Thyroid gland (tissue), 4 donors: ENCODE data around the gene PRLR. TPM values are rescaled to one million over a fixed set of nuclear protein-coding genes. Genes with fewer than 3 reads are reported as not detected.

Experiments
- DNase-seq, 2 donors: peaks; one replicate each; pipeline ENCODE4 v3.0.0-alpha.2; 2019
- H3K27ac ChIP-seq, 3 donors: fragments of 200-600 bp; sonication (generic); 1 replicate in 2 of 3; 2 replicates in 1 of 3; pipeline ENCODE4 v1.5.1; 2016 to 2019; ENCODE audit warnings: mild to moderate bottlenecking in 1 of 3, moderate library complexity in 1 of 3
- H3K27me3 ChIP-seq: fragments of 200-600 bp; sonication (generic); one replicate; pipeline ENCODE4 v1.5.1; 2019
- H3K36me3 ChIP-seq, 2 donors: fragments of 200-600 bp; sonication (generic); one replicate each; pipeline ENCODE4 v1.5.1; 2016 to 2019
- H3K4me1 ChIP-seq, 2 donors: fragments of 200-600 bp; sonication (generic); one replicate each; pipeline ENCODE4 v1.5.1; 2017 to 2019
- H3K4me3 ChIP-seq, 3 donors: fragments of 200-600 bp; sonication (generic); replicated peaks in 1 of 3; 1 replicate in 2 of 3; 2 replicates in 1 of 3; pipeline ENCODE4 v1.5.1; 2016; ENCODE audit warnings: mild to moderate bottlenecking in 1 of 3
- H3K9me3 ChIP-seq: fragments of 200-600 bp; sonication (generic); one replicate; pipeline ENCODE4 v1.5.1; 2017
- POLR2A ChIP-seq, 2 donors: fragments of 450-650 bp; IDR thresholded peaks; one replicate each; pipeline ENCODE4 v1.6.1; 2017; ENCODE audit warnings: antibody characterized with exemption in 2 of 2, mild to moderate bottlenecking in 2 of 2, moderate library complexity in 1 of 2
- WGBS, 2 donors: methylation state at CpG; one replicate each; pipeline ENCODE4 v1.1.5; 2017; 5-methylcytosine and 5-hydroxymethylcytosine counted together
- intact Hi-C: fragments of 100-400 bp; cut with DNase I; formaldehyde crosslinking; loops from one replicate; pipeline ENCODE4 v1.15.1; 2023
- total RNA-seq, 4 donors: library from RNA; depleted of rRNA; stranded (reverse); fragments of >200 nt; gene quantifications; one replicate each; pipeline ENCODE4 v1.2.3, GENCODE V29; 2016
- TF ChIP-seq, protein P1 (sequence below), 6 experiments: fragments of 200-600 bp in 3 of 6; fragments of 450-650 bp in 3 of 6; sonication (generic) in 3 of 6; IDR thresholded peaks; one replicate each; pipeline ENCODE4 v1.5.1; 2016 to 2019; ENCODE audit warnings: antibody characterized with exemption in 6 of 6, mild to moderate bottlenecking in 2 of 6, inconsistent platforms in 1 of 6, moderate library complexity in 1 of 6

Gene PRLR
- total RNA-seq, 4 donors from 2014 or later = 0.20 to 1.7 (median 0.22) TPM; not detected in 1

DNA sequence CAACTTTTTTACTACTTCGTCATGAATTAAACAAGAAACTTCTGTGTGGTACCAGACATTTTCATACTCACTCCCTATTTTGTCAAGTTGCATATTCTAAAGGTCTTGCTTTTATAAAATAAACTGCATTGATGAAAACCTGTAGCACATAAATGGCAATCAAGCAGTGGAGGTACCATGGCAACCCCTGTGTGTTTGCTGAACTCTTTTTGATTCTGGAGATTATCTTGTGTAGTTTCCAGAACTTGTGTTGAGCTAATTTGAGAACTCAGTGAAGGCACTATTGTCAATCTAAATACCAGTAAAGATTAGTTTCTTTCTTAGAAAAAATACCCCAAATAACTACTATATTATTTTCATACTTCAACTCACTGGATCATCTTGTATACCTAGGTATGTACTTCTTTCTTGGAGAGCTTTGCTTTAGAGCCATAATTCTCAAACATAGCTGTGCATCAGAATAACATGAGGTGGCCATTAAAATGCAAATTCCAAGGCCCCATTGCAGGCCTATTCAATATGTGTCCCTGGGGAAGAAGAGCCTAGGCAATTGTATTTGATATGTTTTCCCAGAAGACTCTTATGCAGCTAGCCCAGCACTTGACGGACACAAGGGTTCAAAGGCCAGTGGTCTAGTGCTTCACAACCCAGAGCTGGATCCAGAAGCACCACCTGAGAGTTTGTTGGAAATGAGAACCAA, 9.8 kb upstream of the PRLR start:
- Histone ChIP-seq H3K27ac (no peak overlapping the region), H3K9me3 (no peaks in the 10 kb centered on the region), H3K27me3 (no peaks in the 10 kb centered on the region), H3K4me3 (no peak overlapping the region), H3K36me3 (no peaks in the 10 kb centered on the region), H3K4me1 (no peaks in the 10 kb centered on the region)
- DNase-seq = no peak
- TF ChIP-seq, protein P1, sequence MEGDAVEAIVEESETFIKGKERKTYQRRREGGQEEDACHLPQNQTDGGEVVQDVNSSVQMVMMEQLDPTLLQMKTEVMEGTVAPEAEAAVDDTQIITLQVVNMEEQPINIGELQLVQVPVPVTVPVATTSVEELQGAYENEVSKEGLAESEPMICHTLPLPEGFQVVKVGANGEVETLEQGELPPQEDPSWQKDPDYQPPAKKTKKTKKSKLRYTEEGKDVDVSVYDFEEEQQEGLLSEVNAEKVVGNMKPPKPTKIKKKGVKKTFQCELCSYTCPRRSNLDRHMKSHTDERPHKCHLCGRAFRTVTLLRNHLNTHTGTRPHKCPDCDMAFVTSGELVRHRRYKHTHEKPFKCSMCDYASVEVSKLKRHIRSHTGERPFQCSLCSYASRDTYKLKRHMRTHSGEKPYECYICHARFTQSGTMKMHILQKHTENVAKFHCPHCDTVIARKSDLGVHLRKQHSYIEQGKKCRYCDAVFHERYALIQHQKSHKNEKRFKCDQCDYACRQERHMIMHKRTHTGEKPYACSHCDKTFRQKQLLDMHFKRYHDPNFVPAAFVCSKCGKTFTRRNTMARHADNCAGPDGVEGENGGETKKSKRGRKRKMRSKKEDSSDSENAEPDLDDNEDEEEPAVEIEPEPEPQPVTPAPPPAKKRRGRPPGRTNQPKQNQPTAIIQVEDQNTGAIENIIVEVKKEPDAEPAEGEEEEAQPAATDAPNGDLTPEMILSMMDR (IDR thresholded peaks at IDR 0.05) = no peak
- no peak for TF ChIP-seq POLR2A (IDR thresholded peaks at IDR 0.05)
- 91 to 96% methylated on average over 2 of the region's 2 CpGs for WGBS, 2 donors
- intact Hi-C loops = no loop called here

DNA sequence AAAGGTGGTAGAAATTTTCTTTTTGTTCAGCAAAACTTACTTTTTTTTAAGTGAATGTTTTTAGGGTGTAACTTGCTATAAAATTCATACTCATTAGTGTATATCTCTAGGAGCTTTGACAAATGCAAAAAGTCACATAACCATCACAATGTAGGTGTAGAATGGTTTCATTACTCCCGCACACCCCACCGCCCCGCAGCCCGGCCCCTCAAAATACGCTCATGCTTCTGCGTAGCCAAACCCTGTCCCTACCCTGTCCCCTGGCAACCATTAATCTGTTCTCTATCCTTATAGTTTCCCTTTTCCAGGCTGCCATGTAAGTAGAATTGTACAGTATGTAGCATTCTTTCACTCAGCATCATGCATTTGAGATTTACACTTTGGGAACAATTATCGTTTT, 9.2 kb upstream of the PRLR start:
- no peak overlapping the region for H3K4me3 ChIP-seq

DNA sequence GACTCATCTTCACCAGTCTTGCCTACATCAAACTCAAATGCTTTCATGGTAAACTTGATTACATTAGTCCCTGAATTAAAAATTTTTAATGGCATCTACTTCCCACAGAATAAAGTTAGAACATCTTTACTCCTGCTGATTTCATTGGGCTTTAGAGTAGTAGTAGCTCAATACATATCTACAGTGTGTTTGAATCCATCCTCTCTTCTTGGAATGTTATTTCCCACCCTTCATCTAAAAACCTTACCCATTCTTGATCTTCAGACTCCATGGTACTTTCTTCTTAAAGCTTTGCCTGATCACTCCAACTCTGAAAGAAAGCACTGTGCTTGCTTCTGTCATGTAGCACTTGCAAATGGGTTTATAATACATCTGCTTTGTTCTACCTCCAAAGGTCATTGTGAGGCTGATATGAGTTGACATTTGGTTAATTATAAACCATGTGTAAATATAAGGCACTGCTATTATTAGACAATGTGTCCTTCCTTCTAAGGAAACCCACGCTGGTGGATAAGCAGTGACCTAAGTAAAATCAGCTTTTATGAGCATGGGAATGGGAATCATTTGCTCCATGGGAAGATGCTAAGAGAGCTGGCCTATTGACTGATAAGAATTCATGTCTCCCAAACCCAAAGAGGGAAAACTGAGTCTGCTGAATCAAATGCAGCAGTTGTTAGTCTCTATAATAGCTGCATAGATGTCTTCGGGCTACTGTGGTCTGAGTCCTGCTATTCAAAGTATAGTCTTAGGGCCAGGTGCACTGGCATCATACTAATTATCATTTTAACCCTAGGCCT, 7.5 kb upstream of the PRLR start:
- H3K27me3 ChIP-seq = no peaks in the 10 kb centered on the region
- no peak overlapping the region for H3K27ac ChIP-seq
- intact Hi-C loops = no loop called here
- DNase-seq = no peak
- no peak for TF ChIP-seq POLR2A (IDR thresholded peaks at IDR 0.05)
- TF ChIP-seq, protein P1 (IDR thresholded peaks at IDR 0.05) = no peak
- H3K4me3 ChIP-seq = no peak overlapping the region
- 76 to 93% methylated on average over 2 of the region's 2 CpGs for WGBS, 2 donors
- H3K4me1 ChIP-seq = no peaks in the 10 kb centered on the region
- H3K36me3 ChIP-seq = no peaks in the 10 kb centered on the region
- H3K9me3 ChIP-seq = no peaks in the 10 kb centered on the region

More for the DNA sequence above, 9.2 kb upstream of the PRLR start:
- Histone ChIP-seq H3K9me3 (no peaks in the 10 kb centered on the region), H3K4me1 (no peaks in the 10 kb centered on the region), H3K27ac (no peak overlapping the region), H3K36me3 (no peaks in the 10 kb centered on the region), H3K27me3 (no peaks in the 10 kb centered on the region)
- TF ChIP-seq, protein P1 (IDR thresholded peaks at IDR 0.05) = no peak
- TF ChIP-seq POLR2A (IDR thresholded peaks at IDR 0.05) = no peak
- 95 to 97% methylated on average over 7 of the region's 7 CpGs for WGBS, 2 donors
- DNase-seq = no peak
- intact Hi-C loops = no loop called here

DNA sequence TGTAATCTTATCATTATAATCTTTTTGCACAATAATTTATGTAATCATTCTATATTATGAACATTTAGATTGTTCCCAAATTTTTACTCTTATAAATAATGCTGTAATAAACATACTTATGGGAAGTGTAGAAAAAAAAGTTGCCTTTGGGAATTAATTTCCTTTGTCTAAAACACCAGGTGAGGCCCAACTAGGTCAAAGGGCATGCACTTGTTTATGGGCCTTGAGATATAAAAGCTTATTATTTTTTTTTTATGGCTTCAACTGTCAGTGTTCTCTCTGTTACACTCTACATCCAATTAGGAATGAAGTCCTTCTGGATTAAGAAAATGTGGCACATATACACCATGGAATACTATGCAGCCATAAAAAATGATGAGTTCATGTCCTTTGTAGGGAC, 6.5 kb upstream of the PRLR start:
- no peaks in the 10 kb centered on the region for H3K36me3 ChIP-seq
- H3K4me3 ChIP-seq = no peak overlapping the region
- no peak for DNase-seq
- H3K9me3 ChIP-seq = no peaks in the 10 kb centered on the region
- no peak overlapping the region for H3K27ac ChIP-seq
- TF ChIP-seq, protein P1 (IDR thresholded peaks at IDR 0.05) = no peak
- TF ChIP-seq POLR2A (IDR thresholded peaks at IDR 0.05) = no peak
- no peaks in the 10 kb centered on the region for H3K27me3 ChIP-seq
- H3K4me1 ChIP-seq = no peaks in the 10 kb centered on the region
- intact Hi-C loops = no loop called here

DNA sequence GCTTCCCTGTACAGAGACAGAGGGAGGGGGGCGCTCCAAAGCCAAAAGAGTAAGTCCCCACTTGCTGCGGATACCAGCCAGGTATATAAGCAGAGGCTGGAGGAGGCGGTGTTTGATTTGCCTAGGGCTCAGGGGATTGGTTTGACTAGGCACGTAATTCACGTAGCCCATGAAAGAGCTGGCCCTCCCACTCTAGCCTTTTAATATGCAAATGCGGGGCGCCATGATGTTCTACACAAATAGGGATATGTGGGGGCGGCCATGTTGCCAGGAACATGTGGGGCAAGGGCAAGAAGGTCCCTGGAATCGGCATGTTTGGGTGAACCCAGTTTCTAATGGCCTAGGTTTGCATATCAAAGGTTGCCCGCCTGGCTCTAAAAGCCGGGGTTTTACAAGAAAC, 3.3 kb upstream of the PRLR start:
- Histone ChIP-seq H3K4me3 (no peak overlapping the region), H3K27me3 (no peaks in the 10 kb centered on the region), H3K36me3 (no peaks in the 10 kb centered on the region), H3K9me3 (no peaks in the 10 kb centered on the region), H3K27ac (no peak overlapping the region), H3K4me1 (peaks cover 7 to 13% of the 10 kb centered on the region in 2 donors)
- intact Hi-C loops = no loop called here
- WGBS, 2 donors = 94 to 95% methylated on average over 11 of the region's 11 CpGs
- DNase-seq = no peak
- no peak for TF ChIP-seq POLR2A (IDR thresholded peaks at IDR 0.05)
- TF ChIP-seq, protein P1 (IDR thresholded peaks at IDR 0.05) = no peak
